K562 (cell line): ENCODE measurements around the gene ABCA7. TPM values are rescaled to one million over a fixed set of nuclear protein-coding genes. Genes with fewer than 3 reads are reported as not detected.

Source experiments
- ATAC-seq: fragments of 200-7000 bp; cut with Tn5 transposase; 3 replicates; pipeline ENCODE4 v1.9.1; 2020; ENCODE audit warnings: moderate library complexity
- BruUV-seq: library from RNA; stranded (reverse); fragments of 400-500 nt; replicated peaks from 2 replicates; lab custom pipeline; 2021; lab: Mats Ljungman, UMichigan
- CTCF ChIA-PET: fragments of 300-600 bp; formaldehyde crosslinking; extraction: SDS; loops from one replicate; lab custom pipeline; 2021; ENCODE audit warnings: low intra/inter-chr PET ratio; lab: Yijun Ruan, JAX
- POLR2A ChIA-PET: fragments of 300-600, 350-650 bp; sonication (Branson Sonifier 250); formaldehyde crosslinking; extraction: SDS; loops from one replicate; lab custom pipeline; 2021; ENCODE audit warnings: antibody characterized with exemption, inconsistent platforms; lab: Yijun Ruan, JAX
- DNase-seq, 4 experiments: peaks; one replicate each; pipeline versions ENCODE4 v3.0.0 to v3.0.0-alpha.2; 2011 to 2018; ENCODE audit warnings: low spot score in 3 of 4, mixed read lengths in 3 of 4; ENCODE audit errors: extremely low read depth in 1 of 4
- FAIRE-seq: peaks from 2 replicates; lab custom pipeline; 2011; peaks lifted over from hg19 to GRCh38; lab: Jason Lieb, UNC
- H2AFZ ChIP-seq: 2 replicates; pipeline ENCODE4 v1.6.0; 2011; ENCODE audit warnings: low read depth, low read length, control low read depth, inconsistent platforms
- H3K27ac ChIP-seq: fragments of 200-600 bp; 3 replicates; pipeline ENCODE4 v1.8.0; 2011; ENCODE audit warnings: low read depth, mild to moderate bottlenecking, control low read depth, inconsistent platforms, low read length, moderate library complexity, mixed read lengths; ENCODE audit errors: extremely low read depth
- H3K27me3 ChIP-seq, 2 experiments: fragments of 300-600 bp in 1 of 2; 2 replicates in 1 of 2; 3 replicates in 1 of 2; pipeline versions ENCODE4 v1.6.0 to v1.8.0; 2011; ENCODE audit warnings: inconsistent platforms in 2 of 2, low read length in 2 of 2, mild to moderate bottlenecking in 1 of 2, mixed read lengths in 1 of 2, moderate library complexity in 1 of 2; ENCODE audit not compliant: control insufficient read depth in 2 of 2, insufficient read depth in 2 of 2
- H3K36me3 ChIP-seq: fragments of 300-600 bp; 3 replicates; pipeline ENCODE4 v1.8.0; 2011; ENCODE audit warnings: mild to moderate bottlenecking, low read length, inconsistent platforms; ENCODE audit not compliant: control insufficient read depth, insufficient read depth
- H3K4me1 ChIP-seq, 2 experiments: fragments of 200-600 bp in 1 of 2; replicated peaks in 1 of 2; 2 replicates in 1 of 2; 3 replicates in 1 of 2; pipeline versions ENCODE4 v1.5.1 to v1.8.0; 2011; ENCODE audit warnings: inconsistent platforms in 2 of 2, low read length in 2 of 2, mild to moderate bottlenecking in 1 of 2, mixed read lengths in 1 of 2, moderate library complexity in 1 of 2; ENCODE audit not compliant: control insufficient read depth in 2 of 2, insufficient read depth in 2 of 2
- H3K4me2 ChIP-seq: 2 replicates; pipeline ENCODE4 v1.6.1; 2011; ENCODE audit warnings: low read length, control low read depth, inconsistent platforms, mixed read lengths; ENCODE audit not compliant: insufficient read depth
- H3K4me3 ChIP-seq: fragments of 200-600 bp; sonication (generic), shearing (Covaris generic); 2 replicates; pipeline ENCODE4 v1.5.1; 2016; ENCODE audit warnings: control low read depth, inconsistent platforms
- H3K79me2 ChIP-seq: fragments of 200-600 bp; 3 replicates; pipeline ENCODE4 v1.8.0; 2011; ENCODE audit warnings: low read length, inconsistent platforms; ENCODE audit not compliant: control insufficient read depth, insufficient read depth
- H3K9ac ChIP-seq, 2 experiments: 2 replicates each; pipeline versions ENCODE4 v1.6.0 to v1.6.1; 2011; ENCODE audit warnings: low read depth in 2 of 2, low read length in 2 of 2, control low read depth in 1 of 2, inconsistent platforms in 1 of 2, mild to moderate bottlenecking in 1 of 2, mixed read lengths in 1 of 2; ENCODE audit not compliant: insufficient read depth in 1 of 2
- H3K9me1 ChIP-seq: one replicate; pipeline ENCODE4 v1.6.0; 2011; ENCODE audit warnings: inconsistent platforms, mild to moderate bottlenecking, low read length, moderate library complexity; ENCODE audit not compliant: control insufficient read depth, insufficient read depth
- H3K9me3 ChIP-seq: replicated peaks from 2 replicates; pipeline ENCODE4 v1.5.1; 2011; ENCODE audit warnings: low read depth, low read length, inconsistent platforms; ENCODE audit not compliant: control insufficient read depth, insufficient read depth
- H4K20me1 ChIP-seq: replicated peaks from 2 replicates; pipeline ENCODE4 v1.6.1; 2011; ENCODE audit warnings: low read length, inconsistent platforms, mixed read lengths; ENCODE audit not compliant: control insufficient read depth, insufficient read depth
- ATF3 ChIP-seq, 2 experiments: fragments of 450-650 bp in 1 of 2; sonication (generic) in 1 of 2; formaldehyde crosslinking in 1 of 2; IDR thresholded peaks in 1 of 2; conservative IDR thresholded peaks in 1 of 2; 2 replicates each; pipeline versions ENCODE4 v1.6.1 to v1.8.1; 2016 to 2023; ENCODE audit warnings: mild to moderate bottlenecking in 2 of 2, moderate library complexity in 2 of 2, inconsistent platforms in 1 of 2, missing genetic modification reagents in 1 of 2
- HEY1 ChIP-seq: fragments of 250-450 bp; sonication (Bioruptor Pico); IDR thresholded peaks from 2 replicates; pipeline ENCODE4 v1.5.0; 2020; ENCODE audit warnings: mild to moderate bottlenecking, moderate library complexity, borderline replicate concordance
- JUN ChIP-seq, 2 experiments: sonication (generic) in 1 of 2; formaldehyde crosslinking in 1 of 2; IDR thresholded peaks; 2 replicates each; pipeline versions ENCODE4 v1.6.1 to v1.8.0; 2012 to 2022; ENCODE audit warnings: borderline replicate concordance in 2 of 2, mild to moderate bottlenecking in 2 of 2, improper control_type of control experiment in 1 of 2, low read depth in 1 of 2, low read length in 1 of 2, missing genetic modification reagents in 1 of 2
- JUND ChIP-seq, 2 experiments: IDR thresholded peaks; 2 replicates in 1 of 2; 3 replicates in 1 of 2; pipeline ENCODE4 v1.6.1; 2011; ENCODE audit warnings: borderline replicate concordance in 2 of 2, low read depth in 2 of 2, low read length in 2 of 2, improper control_type of control experiment in 1 of 2, missing biosample characterization in 1 of 2, missing genetic modification characterization in 1 of 2, missing genetic modification reagents in 1 of 2
- MTF1 ChIP-seq: fragments of 250-450 bp; sonication (Bioruptor Pico); IDR thresholded peaks from 2 replicates; pipeline ENCODE4 v1.9.0; 2021; ENCODE audit warnings: moderate library complexity, mild to moderate bottlenecking, inconsistent platforms, borderline replicate concordance
- SRSF9 ChIP-seq: fragments of 200-400 bp; formaldehyde crosslinking; IDR thresholded peaks from 2 replicates; pipeline ENCODE4 v1.6.1; 2017; ENCODE audit warnings: low read depth, low read length, borderline replicate concordance
- TEAD1 ChIP-seq, 2 experiments: fragments of 450-650 bp in 1 of 2; sonication (generic) in 1 of 2; formaldehyde crosslinking; IDR thresholded peaks; 2 replicates each; pipeline versions ENCODE4 v1.4.0 to v1.8.0; 2020 to 2022; ENCODE audit warnings: mild to moderate bottlenecking in 2 of 2, missing genetic modification reagents in 1 of 2
- ZNF274 ChIP-seq: IDR thresholded peaks from 2 replicates; pipeline ENCODE4 v1.6.1; 2011; ENCODE audit warnings: low read depth, mild to moderate bottlenecking, low read length, moderate library complexity, borderline replicate concordance
- WGBS: fragments of 100-300 bp; shearing (Covaris generic); methylation state at CpG from one replicate; pipeline ENCODE4 v1.1.6; 2016; ENCODE audit warnings: low coverage, mixed read lengths; ENCODE audit not compliant: insufficient coverage; ENCODE audit errors: missing lambda C conversion rate; 5-methylcytosine and 5-hydroxymethylcytosine counted together
- in situ Hi-C: fragments of 300-500 bp; cut with MboI; formaldehyde crosslinking; loops from 4 replicates; pipeline ENCODE4 v1.15.0; 2018; ENCODE audit warnings: inconsistent platforms, mixed read lengths
- intact Hi-C: fragments of 100-400 bp; cut with micrococcal nuclease; formaldehyde crosslinking; loops from 2 replicates; pipeline ENCODE4 v1.14.2; 2022
- polyA plus RNA-seq, 8 experiments: library from polyadenylated mRNA; depleted of rRNA in 4 of 8; stranded (reverse) in 5 of 8; unstranded in 3 of 8; fragments of >200 nt; fragmentation: Nextera tagmentation in 2 of 8; fragmentation: Illumina TruSeq in 1 of 8; extraction: Ambion mirVana in 2 of 8; extraction: Trizol in 1 of 8; gene quantifications; 2 replicates each; pipeline versions ENCODE4 v1.2.1 to v1.2.3, GENCODE V29; 2011 to 2014; ENCODE audit warnings: inconsistent platforms in 1 of 8, missing spikeins in 1 of 8
- total RNA-seq, 7 experiments: library from RNA; depleted of rRNA in 6 of 7; stranded (reverse); fragments of >200 nt in 6 of 7; fragmentation: Illumina TruSeq in 2 of 7; extraction: Trizol in 2 of 7; gene quantifications; 2 replicates each; pipeline versions ENCODE4 v1.2.1 to v1.2.3, GENCODE V29; 2011 to 2021; ENCODE audit warnings: low replicate concordance in 1 of 7
- TF ChIP-seq, protein P1 (sequence below): fragments of 250-450 bp; sonication (Bioruptor Pico); IDR thresholded peaks from 2 replicates; pipeline ENCODE4 v1.5.0; 2021; ENCODE audit warnings: mild to moderate bottlenecking, borderline replicate concordance
- TF ChIP-seq, protein P2 (sequence below): fragments of 450-650 bp; IDR thresholded peaks from 2 replicates; pipeline ENCODE4 v1.6.1; 2018; ENCODE audit not compliant: partially characterized antibody

ABCA7 gene
- total and polyA plus RNA-seq, 9 of the 15 experiments (the other 6 are each of a cell fraction or from before 2014, with no cell fraction given): 2.3 to 96.1 (median 31.2) TPM

DNA sequence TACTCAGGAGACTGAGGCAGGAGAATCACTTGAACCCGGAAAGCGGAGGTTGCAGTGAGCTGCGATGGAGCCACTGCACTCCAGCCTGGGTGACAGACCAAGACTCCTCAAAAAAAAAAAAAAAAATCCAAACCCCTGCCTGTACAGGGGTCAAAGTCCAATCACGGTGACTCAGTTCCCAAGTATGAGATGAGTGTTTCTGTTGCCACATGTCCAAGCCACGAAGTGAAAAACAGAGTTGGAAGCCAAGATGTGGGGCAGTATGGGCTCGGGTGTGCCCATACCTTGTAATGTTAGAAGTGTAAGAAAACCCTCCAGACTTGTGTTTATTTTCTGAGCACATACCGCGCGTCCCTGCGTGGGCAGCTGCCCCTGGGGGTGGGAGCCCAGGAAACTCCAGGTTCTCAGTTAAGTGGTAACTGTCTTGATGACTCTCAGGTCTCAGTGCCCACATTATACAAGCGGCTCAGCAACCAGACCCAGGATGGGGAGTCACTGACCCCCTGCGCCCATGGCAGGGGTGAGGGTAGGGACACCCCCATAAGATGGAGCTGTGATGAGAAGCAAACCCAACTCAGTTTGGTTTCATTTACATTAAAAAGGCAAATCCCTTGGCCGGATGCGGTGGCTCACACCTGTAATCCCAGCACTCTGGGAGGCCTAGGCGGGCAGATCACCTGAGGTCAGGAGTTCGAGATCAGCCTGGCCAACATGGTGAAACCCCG lies 62.7 kb downstream of the ABCA7 start:
- DNase-seq: peak in 1 of 4 experiments; percentile 57
- ChIA-PET CTCF (no interaction called here), POLR2A (interaction anchor here (1.6 kb wide), 1 partner anchor 18 kb away, joined by 7 read pairs; no protein-coding TSS in a partner anchor)
- in situ Hi-C loops: no loop called here
- Histone ChIP-seq H3K27me3 (no peaks in the 10 kb centered on the region), H3K9me1 (no peaks in the 10 kb centered on the region), H3K4me1 (peaks cover 36 to 73% of the 10 kb centered on the region in 2 experiments), H3K9me3 (peaks cover 7% of the 10 kb centered on the region), H4K20me1 (no peaks in the 10 kb centered on the region; the same call in 1 of the 2 replicates), H3K9ac (no peak overlapping the region), H3K79me2 (peaks cover 25% of the 10 kb centered on the region), H3K27ac (peak overlapping the region; percentile 58; the same call in 2 of the 3 replicates), H3K4me2 (no peak overlapping the region), H3K4me3 (no peak overlapping the region), H2AFZ (no peak overlapping the region), H3K36me3 (peaks cover 26% of the 10 kb centered on the region; the same call in 2 of the 3 replicates)
- peak; percentile 37 for FAIRE-seq
- no peak for ATAC-seq
- intact Hi-C loops: loop anchor here (2.0 to 5.0 kb wide), 2 partner anchors 60 to 82 kb away; partner anchors contain the start of genes ABCA7, RNU6-2 and TMEM259
- 72% methylated on average over 15 of the region's 17 CpGs for WGBS
- BruUV-seq: no TSS peak
- TF ChIP-seq JUND (IDR thresholded peaks at IDR 0.05; ENCODE audit: borderline replicate concordance, low read depth, low read length): peak; percentile 57; the same call in 1 of the 2 replicates
- no peak; the same call in 2 of the 3 replicates for TF ChIP-seq JUND (tag; IDR thresholded peaks at IDR 0.05; ENCODE audit: borderline replicate concordance, low read depth, low read length)
- TF ChIP-seq MTF1 (CRISPR knock-in tag): no peak
- TF ChIP-seq ATF3 (IDR thresholded peaks at IDR 0.05): peak; percentile 56
- TF ChIP-seq ATF3 (CRISPR knock-in tag; conservative IDR thresholded peaks at IDR 0.05): no peak
- 0 out of 4 replicates have a peak, but pooled peaks of 1 of the 2 experiments have one; percentile 23 for TF ChIP-seq TEAD1 (CRISPR knock-in tag; IDR thresholded peaks at IDR 0.05)
- no peak for TF ChIP-seq ZNF274
- TF ChIP-seq, protein P1, sequence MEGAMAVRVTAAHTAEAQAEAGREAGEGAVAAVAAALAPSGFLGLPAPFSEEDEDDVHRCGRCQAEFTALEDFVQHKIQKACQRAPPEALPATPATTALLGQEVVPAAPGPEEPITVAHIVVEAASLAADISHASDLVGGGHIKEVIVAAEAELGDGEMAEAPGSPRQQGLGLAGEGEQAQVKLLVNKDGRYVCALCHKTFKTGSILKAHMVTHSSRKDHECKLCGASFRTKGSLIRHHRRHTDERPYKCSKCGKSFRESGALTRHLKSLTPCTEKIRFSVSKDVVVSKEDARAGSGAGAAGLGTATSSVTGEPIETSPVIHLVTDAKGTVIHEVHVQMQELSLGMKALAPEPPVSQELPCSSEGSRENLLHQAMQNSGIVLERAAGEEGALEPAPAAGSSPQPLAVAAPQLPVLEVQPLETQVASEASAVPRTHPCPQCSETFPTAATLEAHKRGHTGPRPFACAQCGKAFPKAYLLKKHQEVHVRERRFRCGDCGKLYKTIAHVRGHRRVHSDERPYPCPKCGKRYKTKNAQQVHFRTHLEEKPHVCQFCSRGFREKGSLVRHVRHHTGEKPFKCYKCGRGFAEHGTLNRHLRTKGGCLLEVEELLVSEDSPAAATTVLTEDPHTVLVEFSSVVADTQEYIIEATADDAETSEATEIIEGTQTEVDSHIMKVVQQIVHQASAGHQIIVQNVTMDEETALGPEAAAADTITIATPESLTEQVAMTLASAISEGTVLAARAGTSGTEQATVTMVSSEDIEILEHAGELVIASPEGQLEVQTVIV (CRISPR knock-in tag): no peak
- peak; percentile 59; the same call in 1 of the 2 replicates for TF ChIP-seq JUN (IDR thresholded peaks at IDR 0.05; ENCODE audit: borderline replicate concordance, low read depth, low read length)
- TF ChIP-seq JUN (CRISPR knock-in tag; IDR thresholded peaks at IDR 0.05; ENCODE audit: borderline replicate concordance): no peak
- no peak for TF ChIP-seq SRSF9
- TF ChIP-seq, protein P2, sequence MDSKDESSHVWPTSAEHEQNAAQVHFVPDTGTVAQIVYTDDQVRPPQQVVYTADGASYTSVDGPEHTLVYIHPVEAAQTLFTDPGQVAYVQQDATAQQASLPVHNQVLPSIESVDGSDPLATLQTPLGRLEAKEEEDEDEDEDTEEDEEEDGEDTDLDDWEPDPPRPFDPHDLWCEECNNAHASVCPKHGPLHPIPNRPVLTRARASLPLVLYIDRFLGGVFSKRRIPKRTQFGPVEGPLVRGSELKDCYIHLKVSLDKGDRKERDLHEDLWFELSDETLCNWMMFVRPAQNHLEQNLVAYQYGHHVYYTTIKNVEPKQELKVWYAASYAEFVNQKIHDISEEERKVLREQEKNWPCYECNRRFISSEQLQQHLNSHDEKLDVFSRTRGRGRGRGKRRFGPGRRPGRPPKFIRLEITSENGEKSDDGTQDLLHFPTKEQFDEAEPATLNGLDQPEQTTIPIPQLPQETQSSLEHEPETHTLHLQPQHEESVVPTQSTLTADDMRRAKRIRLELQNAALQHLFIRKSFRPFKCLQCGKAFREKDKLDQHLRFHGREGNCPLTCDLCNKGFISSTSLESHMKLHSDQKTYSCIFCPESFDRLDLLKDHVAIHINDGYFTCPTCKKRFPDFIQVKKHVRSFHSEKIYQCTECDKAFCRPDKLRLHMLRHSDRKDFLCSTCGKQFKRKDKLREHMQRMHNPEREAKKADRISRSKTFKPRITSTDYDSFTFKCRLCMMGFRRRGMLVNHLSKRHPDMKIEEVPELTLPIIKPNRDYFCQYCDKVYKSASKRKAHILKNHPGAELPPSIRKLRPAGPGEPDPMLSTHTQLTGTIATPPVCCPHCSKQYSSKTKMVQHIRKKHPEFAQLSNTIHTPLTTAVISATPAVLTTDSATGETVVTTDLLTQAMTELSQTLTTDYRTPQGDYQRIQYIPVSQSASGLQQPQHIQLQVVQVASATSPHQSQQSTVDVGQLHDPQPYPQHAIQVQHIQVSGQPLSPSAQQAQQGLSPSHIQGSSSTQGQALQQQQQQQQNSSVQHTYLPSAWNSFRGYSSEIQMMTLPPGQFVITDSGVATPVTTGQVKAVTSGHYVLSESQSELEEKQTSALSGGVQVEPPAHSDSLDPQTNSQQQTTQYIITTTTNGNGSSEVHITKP: no peak
- no peak for TF ChIP-seq HEY1 (CRISPR knock-in tag)
